Neural cell (in vitro differentiated cells): ENCODE data around the gene AMH. TPM values are rescaled to one million over a fixed set of nuclear protein-coding genes. Genes with fewer than 3 reads are reported as not detected.

ENCODE experiments used
- H2AFZ ChIP-seq: fragments of 200-600, 300-800 bp; sonication (generic), shearing (Covaris generic); 2 replicates; pipeline ENCODE4 v1.6.0; 2014; ENCODE audit warnings: low read depth, mild to moderate bottlenecking, antibody characterized with exemption, low read length, moderate library complexity
- H3F3A ChIP-seq: fragments of 200-600 bp; shearing (Covaris generic); 2 replicates; pipeline ENCODE4 v1.6.1; 2016; ENCODE audit warnings: mild to moderate bottlenecking, moderate library complexity, mixed read lengths, antibody characterized with exemption, low read length; ENCODE audit not compliant: insufficient read depth, poor library complexity, severe bottlenecking
- H3K27ac ChIP-seq: fragments of 200-600, 300-800 bp; sonication (generic), shearing (Covaris generic); 2 replicates; pipeline ENCODE4 v1.5.1; 2014; ENCODE audit warnings: mild to moderate bottlenecking, low read length, moderate library complexity
- H3K27me3 ChIP-seq: fragments of 300-800, 200-600 bp; sonication (generic), shearing (Covaris generic); 2 replicates; pipeline ENCODE4 v1.6.0; 2014; ENCODE audit warnings: mild to moderate bottlenecking, low read depth, low read length, moderate library complexity; ENCODE audit not compliant: insufficient read depth
- H3K36me3 ChIP-seq: fragments of 300-800, 200-600 bp; sonication (generic), shearing (Covaris generic); 2 replicates; pipeline ENCODE4 v1.5.1; 2014; ENCODE audit warnings: mild to moderate bottlenecking, antibody characterized with exemption, low read length, moderate library complexity; ENCODE audit not compliant: insufficient read depth
- H3K4me2 ChIP-seq: fragments of 300-800, 200-600 bp; sonication (generic), shearing (Covaris generic); 2 replicates; pipeline ENCODE4 v1.6.0; 2014; ENCODE audit warnings: mild to moderate bottlenecking, low read length
- H3K4me3 ChIP-seq: fragments of 300-800, 200-600 bp; sonication (generic), shearing (Covaris generic); 2 replicates; pipeline ENCODE4 v1.5.1; 2014; ENCODE audit warnings: mild to moderate bottlenecking, low read length, moderate library complexity
- H3K79me2 ChIP-seq: fragments of 200-600 bp; shearing (Covaris generic); replicated peaks from 2 replicates; pipeline ENCODE4 v1.6.0; 2014; ENCODE audit warnings: mild to moderate bottlenecking, low read length, moderate library complexity; ENCODE audit not compliant: insufficient read depth
- H3K9ac ChIP-seq: fragments of 300-800, 200-600 bp; sonication (generic), shearing (Covaris generic); 2 replicates; pipeline ENCODE4 v1.6.1; 2016; ENCODE audit warnings: mild to moderate bottlenecking, low read length, mixed read lengths
- H3K9me2 ChIP-seq: fragments of 200-600 bp; shearing (Covaris generic); 2 replicates; pipeline ENCODE4 v1.6.1; 2016; ENCODE audit warnings: mild to moderate bottlenecking, low read length, mixed read lengths; ENCODE audit not compliant: insufficient read depth
- H3K9me3 ChIP-seq: fragments of 200-600, 300-800 bp; sonication (generic), shearing (Covaris generic); 2 replicates; pipeline ENCODE4 v1.6.1; 2016; ENCODE audit warnings: mild to moderate bottlenecking, mixed run types, low read length, moderate library complexity, mixed read lengths
- H4K20me1 ChIP-seq: fragments of 200-600 bp; shearing (Covaris generic); 2 replicates; pipeline ENCODE4 v1.6.1; 2016; ENCODE audit warnings: mild to moderate bottlenecking, mixed run types; ENCODE audit not compliant: insufficient read depth
- CTCF ChIP-seq: fragments of 450-650 bp; IDR thresholded peaks from 2 replicates; pipeline ENCODE4 v1.5.1; 2014; ENCODE audit warnings: antibody characterized with exemption, mild to moderate bottlenecking, moderate library complexity; ENCODE audit not compliant: poor library complexity, severe bottlenecking
- EP300 ChIP-seq: fragments of 450-650 bp; conservative IDR thresholded peaks from 2 replicates; pipeline ENCODE4 v1.6.1; 2014; ENCODE audit warnings: antibody characterized with exemption, mild to moderate bottlenecking, moderate library complexity; ENCODE audit not compliant: poor library complexity, severe bottlenecking
- EZH2 ChIP-seq: fragments of 200-600, 300-800 bp; shearing (Covaris generic), sonication (generic); IDR thresholded peaks from 2 replicates; pipeline ENCODE4 v1.6.1; 2014; ENCODE audit warnings: antibody characterized with exemption, low read length, borderline replicate concordance, mild to moderate bottlenecking; ENCODE audit not compliant: insufficient read depth, poor library complexity, severe bottlenecking
- MXI1 ChIP-seq: fragments of 450-650 bp; conservative IDR thresholded peaks from 2 replicates; pipeline ENCODE4 v1.6.1; 2014; ENCODE audit warnings: antibody characterized with exemption, mild to moderate bottlenecking; ENCODE audit not compliant: poor library complexity, severe bottlenecking
- POLR2AphosphoS5 ChIP-seq: IDR thresholded peaks from 2 replicates; pipeline ENCODE4 v1.6.1; 2012
- RAD21 ChIP-seq: fragments of 450-650 bp; conservative IDR thresholded peaks from 2 replicates; pipeline ENCODE4 v1.6.1; 2014; ENCODE audit warnings: antibody characterized with exemption, mild to moderate bottlenecking, moderate library complexity
- REST ChIP-seq: IDR thresholded peaks from 2 replicates; pipeline ENCODE4 v1.6.1; 2012; ENCODE audit warnings: borderline replicate concordance
- SMC3 ChIP-seq: fragments of 450-650 bp; conservative IDR thresholded peaks from 2 replicates; pipeline ENCODE4 v1.6.1; 2014; ENCODE audit warnings: antibody characterized with exemption, mild to moderate bottlenecking, moderate library complexity; ENCODE audit not compliant: poor library complexity
- TAF1 ChIP-seq: IDR thresholded peaks from 2 replicates; pipeline ENCODE4 v1.6.1; 2012; ENCODE audit warnings: low read depth
- polyA plus RNA-seq: library from polyadenylated mRNA; depleted of rRNA; stranded (reverse); fragments of >200 nt; gene quantifications from 2 replicates; pipeline ENCODE4 v1.2.3, GENCODE V29; 2014

The AMH gene
- polyA plus RNA-seq, 1 donor from 2014 or later, result 57.5 TPM

- Histone ChIP-seq H3K27ac (no peak overlapping the region), H3F3A (no peaks in the 10 kb centered on the region), H4K20me1 (no peaks in the 10 kb centered on the region), H3K9me3 (no peaks in the 10 kb centered on the region), H3K4me2 (no peak overlapping the region), H3K9ac (no peak overlapping the region), H3K4me3 (no peak overlapping the region), H2AFZ (no peak overlapping the region), H3K27me3 (peaks cover 10% of the 10 kb centered on the region), H3K79me2 (no peaks in the 10 kb centered on the region), H3K9me2 (no peaks in the 10 kb centered on the region), H3K36me3 (no peaks in the 10 kb centered on the region)
- TF ChIP-seq RAD21, result no peak
- TF ChIP-seq TAF1, result no peak
- TF ChIP-seq CTCF, result no peak
- TF ChIP-seq EP300, result no peak
- no peak for TF ChIP-seq EZH2
- no peak for TF ChIP-seq POLR2AphosphoS5
- TF ChIP-seq MXI1, result no peak
- no peak for TF ChIP-seq SMC3
- no peak for TF ChIP-seq REST
These were observed 750 bp upstream of the AMH start for GRCh38 chr19:2248136-2249009.

GRCh38 chr19:2249880-2250765 is 1.0 kb downstream of the AMH start:
- Histone ChIP-seq H3K4me3 (no peak overlapping the region), H3K79me2 (no peaks in the 10 kb centered on the region), H3F3A (no peaks in the 10 kb centered on the region), H3K9me3 (no peaks in the 10 kb centered on the region), H3K9me2 (no peaks in the 10 kb centered on the region), H3K36me3 (no peaks in the 10 kb centered on the region), H3K4me2 (no peak overlapping the region), H3K27ac (no peak overlapping the region), H3K27me3 (peaks cover 14% of the 10 kb centered on the region), H4K20me1 (no peaks in the 10 kb centered on the region), H2AFZ (no peak overlapping the region), H3K9ac (no peak overlapping the region)
- TF ChIP-seq EP300 (no peak), EZH2 (no peak), REST (no peak), POLR2AphosphoS5 (no peak), CTCF (no peak), SMC3 (no peak), MXI1 (no peak), TAF1 (no peak), RAD21 (no peak)
